ENCODE measurements around the gene CDK18.

DNA sequence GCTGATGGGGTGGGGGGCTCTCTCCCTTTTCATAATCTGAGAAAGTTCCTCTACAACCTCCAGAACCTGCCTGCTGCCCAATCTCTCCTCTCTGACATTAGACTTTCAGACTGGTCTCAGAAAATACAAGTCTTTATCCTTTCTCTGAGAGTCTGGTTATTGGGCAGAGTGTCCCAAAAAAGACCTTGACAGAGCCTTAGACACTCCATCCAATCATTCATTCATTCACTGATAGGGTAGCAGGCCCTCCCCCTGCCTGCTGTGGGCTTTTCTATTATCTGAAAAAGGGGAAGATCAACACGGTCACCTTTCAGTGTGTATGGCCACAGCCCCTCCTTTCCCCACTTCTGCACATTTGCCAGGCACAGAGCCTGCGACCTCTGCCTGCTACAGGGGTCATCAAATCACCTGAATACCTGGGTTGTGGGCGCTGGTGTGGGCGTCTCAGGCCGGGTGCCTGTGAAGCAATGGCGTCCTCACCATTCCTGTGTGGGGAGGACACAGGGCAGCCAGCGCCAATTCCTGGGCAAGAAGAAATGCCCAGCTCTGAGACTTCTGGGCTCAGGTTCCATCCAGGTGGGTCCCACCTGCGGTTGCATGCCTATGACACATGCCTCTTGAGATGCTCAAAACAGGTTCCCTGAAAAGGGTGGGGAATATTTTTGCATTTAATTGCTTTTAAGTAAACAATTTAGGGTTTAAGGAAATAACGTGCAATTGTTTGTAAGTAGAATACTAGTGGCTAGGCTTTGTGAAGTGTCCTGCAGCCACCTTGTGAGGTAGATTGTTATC, 74.5 kb downstream of the CDK18 start:
- TF ChIP-seq CTCF (IDR thresholded peaks at IDR 0.05) (no peak), POLR2A (IDR thresholded peaks at IDR 0.05; ENCODE audit: low read depth) (no peak), POLR2AphosphoS5 (IDR thresholded peaks at IDR 0.05) (no peak), EP300 (IDR thresholded peaks at IDR 0.05) (no peak)
